ENCODE results near the gene PPP1R12A. TPM values are rescaled to one million over a fixed set of nuclear protein-coding genes. Genes with fewer than 3 reads are reported as not detected.
"Not testable (repeated sequence)": the region's sequence is repeated elsewhere in the genome, so short reads cannot be mapped to it uniquely, and the experiment has no call there.

PPP1R12A gene
- polyA plus RNA-seq, 1 experiment = 107 TPM

GRCh38 chr12:79949098-79949497, 14.2 kb upstream of the PPP1R12A start:
- no peak for TF ChIP-seq CTCF (IDR thresholded peaks at IDR 0.05; ENCODE audit: low read depth, low read length)
- Histone ChIP-seq H3K4me3 (ENCODE audit: low read depth, low read length) (no peak overlapping the region), H3K9me3 (ENCODE audit: control insufficient read depth, insufficient read depth, low read length) (no peaks in the 10 kb centered on the region), H3K27ac (ENCODE audit: low read depth, low read length) (no peak overlapping the region), H3K27me3 (ENCODE audit: control insufficient read depth, insufficient read depth, low read length) (no peaks in the 10 kb centered on the region)
- POLR2A ChIA-PET = no interaction called here
- DNase-seq (ENCODE audit: low read depth, low spot score) = no peak
- CTCF ChIA-PET = no interaction called here

GRCh38 chr12:79945433-79945832, 10.5 kb upstream of the PPP1R12A start:
- no peaks in the 10 kb centered on the region for H3K9me3 ChIP-seq (ENCODE audit: control insufficient read depth, insufficient read depth, low read length)
- no peak overlapping the region for H3K4me3 ChIP-seq (ENCODE audit: low read depth, low read length)
- no peak for TF ChIP-seq CTCF (IDR thresholded peaks at IDR 0.05; ENCODE audit: low read depth, low read length)
- no peak overlapping the region for H3K27ac ChIP-seq (ENCODE audit: low read depth, low read length)
- no peak for DNase-seq (ENCODE audit: low read depth, low spot score)
- CTCF ChIA-PET = no interaction called here
- H3K27me3 ChIP-seq (ENCODE audit: control insufficient read depth, insufficient read depth, low read length) = no peaks in the 10 kb centered on the region
- POLR2A ChIA-PET = interaction anchor here (0.6 kb wide), 1 partner anchor 375 kb away, joined by 5 read pairs; no protein-coding TSS in a partner anchor

- Histone ChIP-seq H3K9me3 (ENCODE audit: control insufficient read depth, insufficient read depth, low read length) (no peaks in the 10 kb centered on the region), H3K27me3 (ENCODE audit: control insufficient read depth, insufficient read depth, low read length) (no peaks in the 10 kb centered on the region), H3K4me3 (ENCODE audit: low read depth, low read length) (no peak overlapping the region), H3K27ac (ENCODE audit: low read depth, low read length) (no peak overlapping the region)
- TF ChIP-seq CTCF (IDR thresholded peaks at IDR 0.05; ENCODE audit: low read depth, low read length) = no peak
- DNase-seq (ENCODE audit: low read depth, low spot score) = no peak
- ChIA-PET POLR2A (no interaction called here), CTCF (no interaction called here)
Measured at GRCh38 chr12:79944565-79944964, 9.7 kb upstream of the PPP1R12A start.

GRCh38 chr12:79942846-79943245, 7.9 kb upstream of the PPP1R12A start:
- H3K27ac ChIP-seq (ENCODE audit: low read depth, low read length); H3K27me3 ChIP-seq (ENCODE audit: control insufficient read depth, insufficient read depth, low read length); POLR2A ChIA-PET; H3K4me3 ChIP-seq (ENCODE audit: low read depth, low read length); H3K9me3 ChIP-seq (ENCODE audit: control insufficient read depth, insufficient read depth, low read length); DNase-seq (ENCODE audit: low read depth, low spot score); CTCF ChIA-PET: not testable (repeated sequence)

GRCh38 chr12:79939728-79940310, 4.9 kb upstream of the PPP1R12A start:
- no peaks in the 10 kb centered on the region for H3K9me3 ChIP-seq (ENCODE audit: control insufficient read depth, insufficient read depth, low read length)
- no peak overlapping the region for H3K27ac ChIP-seq (ENCODE audit: low read depth, low read length)
- CTCF ChIA-PET = no interaction called here
- H3K27me3 ChIP-seq (ENCODE audit: control insufficient read depth, insufficient read depth, low read length) = no peaks in the 10 kb centered on the region
- no peak for DNase-seq (ENCODE audit: low read depth, low spot score)
- TF ChIP-seq CTCF (IDR thresholded peaks at IDR 0.05; ENCODE audit: low read depth, low read length) = no peak
- H3K4me3 ChIP-seq (ENCODE audit: low read depth, low read length) = no peak overlapping the region
- POLR2A ChIA-PET = no interaction called here

GRCh38 chr12:79938843-79939242, 3.9 kb upstream of the PPP1R12A start:
- DNase-seq (ENCODE audit: low read depth, low spot score) = no peak
- CTCF ChIA-PET = no interaction called here

More at GRCh38 chr12:79938843-79939242, 3.9 kb upstream of the PPP1R12A start:
- Histone ChIP-seq H3K27me3 (ENCODE audit: control insufficient read depth, insufficient read depth, low read length) (no peaks in the 10 kb centered on the region), H3K27ac (ENCODE audit: low read depth, low read length) (no peak overlapping the region), H3K9me3 (ENCODE audit: control insufficient read depth, insufficient read depth, low read length) (no peaks in the 10 kb centered on the region), H3K4me3 (ENCODE audit: low read depth, low read length) (no peak overlapping the region)
- no peak for TF ChIP-seq CTCF (IDR thresholded peaks at IDR 0.05; ENCODE audit: low read depth, low read length)
- POLR2A ChIA-PET = no interaction called here

Measured in AG04450 (cell line).